ENCODE measurements around the gene PNPLA7.

Gene PNPLA7

GRCh38 chr9:137492464-137493363 is 57.5 kb downstream of the PNPLA7 start:
- DNase-seq = no peak

DNA sequence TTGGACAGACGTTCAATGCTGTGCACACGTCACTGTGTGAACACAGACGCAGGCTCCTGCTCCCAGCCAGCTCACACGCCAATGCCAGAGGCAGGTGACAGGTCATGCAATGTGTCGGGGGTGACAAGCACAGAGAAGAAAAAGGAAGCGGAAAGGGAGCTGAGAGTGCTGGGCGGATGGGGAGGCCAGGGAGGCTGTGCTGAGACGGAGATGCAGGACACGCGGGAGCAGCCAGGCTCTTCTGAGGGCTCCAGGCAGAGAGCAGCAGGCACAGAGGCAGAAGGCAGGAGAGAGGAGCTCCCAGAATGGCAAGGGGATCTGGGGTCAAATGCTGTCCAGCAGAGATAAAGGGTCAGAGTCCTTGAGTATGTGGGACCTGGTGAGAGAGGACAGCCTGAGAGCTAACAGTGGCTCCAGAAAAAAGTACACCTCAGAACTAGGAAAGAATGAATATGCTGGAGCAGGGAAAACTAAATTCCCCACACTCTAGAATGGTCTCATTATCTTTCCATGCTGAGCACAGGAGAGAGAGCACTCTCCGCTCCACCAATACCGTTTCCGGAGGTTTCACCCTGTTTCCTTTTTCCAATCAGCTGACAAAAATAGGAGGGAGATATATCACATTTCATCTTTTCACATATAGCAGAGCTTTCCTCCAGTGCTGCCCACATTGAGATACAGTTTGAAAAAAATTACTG is 58.3 kb downstream of the PNPLA7 start:
- DNase-seq = no peak

DNA sequence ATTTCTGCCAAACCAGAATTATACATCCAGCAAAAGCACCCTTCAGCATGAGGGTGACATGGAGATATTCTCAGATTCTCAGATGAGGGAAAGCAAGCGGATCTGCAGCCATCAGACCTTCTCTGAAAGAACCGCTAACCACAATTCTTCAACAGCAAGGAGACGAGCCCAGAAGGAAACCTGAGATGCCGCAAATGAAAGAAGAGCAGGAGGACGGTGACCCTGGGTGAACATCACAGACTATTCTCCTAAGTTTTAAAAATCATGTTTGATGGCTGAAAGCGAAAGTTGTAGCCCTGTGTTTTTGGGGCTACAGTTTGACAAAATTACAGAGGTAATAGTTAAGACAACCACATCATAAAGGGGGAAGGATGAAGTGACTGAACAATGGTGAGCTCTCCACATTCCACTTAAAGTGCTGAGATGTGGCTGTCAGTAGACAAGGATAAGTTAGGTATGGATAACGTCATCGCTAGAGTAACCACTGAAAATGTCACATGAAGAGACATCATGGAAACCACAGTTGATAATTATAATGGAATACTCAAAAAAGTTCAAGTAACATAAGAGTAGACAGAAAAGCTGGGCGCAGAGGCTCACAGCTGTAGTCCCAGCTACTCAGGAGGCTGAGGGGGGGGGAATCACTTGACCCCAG is 59.5 kb downstream of the PNPLA7 start:
- DNase-seq = no peak

DNA sequence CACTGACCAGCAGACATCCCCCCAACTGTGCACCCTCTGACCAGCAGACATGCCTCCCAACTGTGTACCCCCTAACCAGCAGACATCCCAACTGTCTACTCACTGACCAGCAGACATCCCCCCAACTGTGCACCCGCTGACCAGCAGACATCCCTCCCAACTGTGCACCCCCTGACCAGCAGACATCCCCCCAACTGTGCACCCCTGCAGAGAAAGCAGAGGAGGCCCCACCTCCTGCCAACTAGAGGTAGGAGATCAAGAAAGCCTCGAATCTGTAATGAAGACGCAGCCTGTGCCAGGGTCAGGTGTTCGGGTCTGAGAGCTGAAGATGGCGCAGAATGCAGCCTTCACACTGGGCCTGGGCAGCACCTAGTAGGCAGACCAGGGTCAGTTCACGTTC is 61.3 kb downstream of the PNPLA7 start:
- no peak for DNase-seq

GRCh38 chr9:137488327-137488653 is 61.9 kb downstream of the PNPLA7 start:
- peak; percentile 50 to 73 for DNase-seq

- DNase-seq = peak; percentile 77 to 87
These were observed 62.5 kb downstream of the PNPLA7 start for GRCh38 chr9:137487454-137488326.

DNA sequence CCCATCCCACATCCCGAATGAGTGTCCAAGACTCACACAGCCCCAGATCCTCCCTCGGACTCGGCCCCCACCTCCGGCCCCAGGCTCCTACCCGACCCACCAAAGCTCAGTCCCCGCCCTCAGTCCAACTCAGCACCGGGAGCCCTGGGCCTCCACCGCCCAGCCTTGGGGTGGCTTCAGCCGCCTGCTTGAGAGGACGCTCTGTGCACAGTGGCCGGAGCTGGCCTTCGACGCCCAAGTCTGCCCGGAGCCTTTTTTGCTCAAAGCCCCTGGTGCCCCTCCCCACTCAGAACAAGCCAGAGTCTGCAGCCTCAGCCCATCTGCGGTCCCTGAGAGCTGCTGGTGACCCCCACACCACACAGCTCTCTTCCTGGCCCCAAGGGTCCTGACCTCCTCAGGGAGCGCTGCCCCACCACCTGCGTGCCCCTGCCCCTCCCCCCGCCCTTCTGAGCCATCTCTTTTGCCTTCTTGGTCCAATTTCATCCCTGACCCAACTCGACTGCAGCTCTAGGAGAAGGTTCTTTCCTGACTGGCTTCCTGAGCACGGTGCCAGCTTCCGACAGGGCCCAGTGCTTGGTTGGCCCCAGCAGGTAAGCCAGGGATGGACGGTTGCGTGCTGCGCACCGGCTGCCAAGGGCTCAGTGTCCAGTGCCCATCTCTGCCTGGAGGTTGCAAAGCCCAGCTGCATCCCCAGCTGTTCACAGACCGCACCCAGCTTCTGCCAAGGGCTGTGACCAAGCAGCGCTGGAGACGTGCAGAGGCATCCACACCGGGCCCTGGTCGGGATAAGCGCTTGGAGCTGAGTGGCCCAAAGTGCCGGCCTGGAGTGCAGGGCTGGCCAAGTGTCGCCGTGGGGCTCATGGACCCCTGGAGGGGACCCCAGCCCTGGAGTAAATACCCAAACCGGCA is 63.4 kb downstream of the PNPLA7 start:
- DNase-seq = no peak

- DNase-seq = no peak
These were observed 64.1 kb downstream of the PNPLA7 start for GRCh38 chr9:137486141-137486490.

DNA sequence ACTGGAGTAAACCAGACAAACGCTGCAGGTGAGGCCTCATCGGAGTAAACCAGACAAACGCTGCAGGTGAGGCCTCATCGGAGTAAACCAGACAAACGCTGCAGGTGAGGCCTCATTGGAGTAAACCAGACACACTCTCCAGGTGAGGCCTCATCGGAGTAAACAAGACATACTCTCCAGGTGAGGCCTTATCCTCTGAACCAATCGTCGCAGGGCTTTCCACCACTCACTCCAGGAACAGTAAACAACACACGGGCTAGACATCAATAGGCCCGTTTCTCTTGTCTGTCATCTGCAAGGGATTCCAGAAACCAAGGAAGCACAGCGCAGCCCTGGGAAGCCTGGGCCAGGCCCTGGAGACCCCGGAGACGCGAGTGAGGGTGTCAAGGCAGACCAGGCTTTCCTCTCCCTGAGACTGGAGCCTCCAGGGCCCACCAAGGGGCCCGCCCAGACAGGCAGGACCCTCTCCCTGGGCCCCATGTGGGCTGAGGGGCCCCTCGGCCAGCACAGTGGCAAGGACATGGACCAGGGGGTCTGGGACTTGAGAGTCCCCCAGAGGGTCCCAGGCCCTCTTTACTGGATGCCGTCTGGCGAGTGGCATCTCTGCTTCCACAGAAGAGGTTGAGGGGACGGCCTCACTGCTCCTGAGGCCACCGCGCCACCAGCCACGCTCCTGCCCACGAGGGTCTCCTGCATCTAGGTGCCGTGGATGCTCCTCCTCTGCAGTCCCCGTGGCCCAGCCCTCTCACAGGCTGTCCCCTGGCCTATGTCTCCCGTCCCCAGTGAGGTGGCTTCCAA is 64.7 kb downstream of the PNPLA7 start:
- DNase-seq = no peak

- no peak for DNase-seq
These were observed 65.5 kb downstream of the PNPLA7 start for GRCh38 chr9:137484551-137485315.

DNA sequence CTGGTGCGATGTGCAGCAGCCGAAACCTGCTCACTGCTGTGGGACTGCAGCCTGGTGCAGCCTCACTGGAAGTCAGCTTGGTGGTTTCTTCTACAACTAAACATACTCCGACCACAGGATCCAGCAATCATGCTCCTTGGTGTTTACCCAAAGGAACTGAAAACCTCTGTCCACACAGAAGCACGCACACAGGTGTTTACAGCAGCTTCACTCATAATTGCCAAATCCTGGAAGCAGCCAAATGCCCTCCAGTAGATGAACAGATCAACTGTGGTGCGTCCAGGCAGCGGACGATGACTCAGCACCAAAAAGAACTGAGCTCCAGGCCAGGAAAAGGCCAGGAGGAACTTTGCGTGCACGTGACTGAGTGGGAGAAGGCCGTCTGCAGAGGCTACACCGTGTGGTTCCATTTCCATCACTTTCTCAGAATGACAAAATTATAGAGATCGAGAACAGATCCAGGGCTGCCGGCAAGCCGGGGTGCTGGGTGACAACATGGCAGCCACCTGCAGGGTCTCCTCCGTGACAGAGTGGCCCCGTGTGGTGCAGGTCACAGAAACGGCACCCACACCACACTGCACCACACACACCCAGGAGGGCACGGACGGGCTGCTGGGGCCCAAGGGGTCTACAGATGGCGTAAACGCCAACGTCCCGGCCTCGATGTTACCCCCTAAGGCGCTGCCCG is 68.0 kb downstream of the PNPLA7 start:
- DNase-seq = peak in 1 of 2 experiments; percentile 46

GRCh38 chr9:137480686-137481683 is 69.2 kb downstream of the PNPLA7 start:
- DNase-seq = no peak

DNA sequence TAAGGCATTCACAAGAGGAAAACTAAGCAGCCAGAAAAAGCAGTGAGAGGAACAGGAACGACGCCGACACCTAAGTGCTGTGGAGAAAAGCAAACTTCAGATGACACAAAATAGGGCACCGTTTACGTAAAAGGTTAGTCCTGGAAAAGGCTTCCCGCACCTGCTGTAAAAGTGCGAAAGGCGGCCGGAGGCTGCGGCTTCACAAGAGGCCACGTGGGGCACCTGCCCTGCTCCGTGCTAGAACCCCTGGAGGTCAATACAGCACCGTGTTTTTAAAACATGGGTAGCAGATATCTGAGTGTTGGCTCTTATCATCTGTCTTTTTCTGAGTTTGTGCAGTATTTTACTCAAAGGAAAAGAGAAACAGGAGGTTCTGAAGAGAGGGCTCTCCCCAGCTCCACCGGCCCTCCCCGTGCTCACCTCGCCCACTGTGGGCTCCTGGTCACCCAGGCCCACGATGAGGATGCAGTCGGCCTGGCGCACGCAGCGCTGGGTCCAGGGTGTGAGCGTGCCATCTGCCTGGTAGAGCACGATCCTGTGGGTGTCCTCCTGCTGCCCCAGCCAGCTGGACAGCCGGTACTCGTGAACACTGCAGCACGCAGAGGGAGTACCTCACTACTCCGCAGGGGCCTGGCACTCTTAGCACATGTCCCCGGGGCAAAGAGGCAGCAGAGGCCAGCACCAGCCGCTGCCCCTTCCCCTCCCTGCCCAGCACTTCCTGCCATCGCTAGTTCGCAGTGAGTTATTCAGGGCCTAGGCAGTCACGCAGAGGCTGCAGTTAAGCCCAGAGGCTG is 70.1 kb downstream of the PNPLA7 start:
- no peak for DNase-seq

DNA sequence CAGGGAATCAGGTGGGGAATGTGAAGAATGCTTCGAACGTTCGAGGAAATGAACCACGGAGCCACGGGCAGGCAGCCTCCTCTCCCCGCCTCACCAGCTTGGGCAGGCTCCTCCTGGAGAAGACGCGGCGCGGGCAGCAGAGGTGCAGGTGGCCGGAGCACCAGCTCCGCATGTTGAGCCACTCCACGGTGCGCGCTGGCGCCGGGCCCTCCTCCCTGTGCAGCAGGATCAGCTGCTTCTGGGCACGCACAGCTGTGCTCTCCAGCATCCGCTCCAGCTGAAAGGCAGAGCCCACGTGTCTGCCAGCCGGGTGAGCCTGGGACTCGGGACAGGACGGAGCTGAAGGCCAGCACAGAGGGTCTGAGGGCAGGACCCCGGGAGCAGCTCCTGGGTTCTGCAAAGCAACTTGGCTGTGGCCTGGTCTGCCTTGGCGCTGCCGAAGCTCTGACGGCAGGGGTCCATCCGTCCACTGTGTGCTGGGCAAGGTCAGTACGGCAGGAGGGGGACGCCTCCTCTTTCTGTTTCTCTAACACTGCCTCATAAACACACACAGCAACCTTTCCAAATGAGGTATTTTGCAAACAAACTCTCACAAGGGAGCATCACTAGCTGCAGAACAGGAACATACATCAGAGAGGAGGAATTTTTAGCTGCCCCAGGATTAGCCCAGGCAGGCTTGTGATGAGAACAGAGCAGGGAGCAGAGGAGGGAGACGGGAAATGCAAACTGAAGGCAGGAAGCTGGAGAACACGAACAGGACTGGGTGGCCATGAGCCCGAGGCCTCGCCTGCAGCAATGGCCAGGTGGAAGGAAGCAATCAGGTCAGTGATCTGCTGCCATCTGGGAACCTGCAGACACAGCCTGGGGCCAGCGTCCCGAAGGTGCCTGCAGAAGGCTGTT is 71.0 kb downstream of the PNPLA7 start:
- DNase-seq = peak in 1 of 2 experiments; percentile 43

DNA sequence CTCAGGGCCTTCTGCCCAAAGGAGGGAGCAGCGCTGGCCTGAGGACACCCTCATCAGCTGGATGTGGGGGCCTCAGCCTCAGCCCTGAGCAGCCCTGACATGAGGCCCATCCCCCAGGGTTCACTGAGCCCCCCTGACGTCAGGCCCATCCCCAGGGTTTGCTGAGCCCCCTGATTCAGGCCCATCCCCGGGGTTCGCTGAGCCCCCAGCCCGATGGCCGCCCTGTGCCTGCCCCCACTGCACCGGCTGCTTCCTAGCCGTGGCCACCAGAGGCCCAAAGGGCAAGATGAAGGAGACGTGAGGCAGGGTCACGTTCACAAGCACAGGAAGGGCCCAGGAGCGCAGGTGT is 71.6 kb downstream of the PNPLA7 start:
- no peak for DNase-seq
